HEK293 (cell line): Measurements from ENCODE around the gene RNH1.

Source experiments
- CTCF ChIA-PET: fragments of 350-600 bp; formaldehyde crosslinking; extraction: SDS; loops from one replicate; lab custom pipeline; 2021; ENCODE audit warnings: antibody characterized with exemption; lab: Yijun Ruan, JAX
- POLR2A ChIA-PET: fragments of 300-600 bp; formaldehyde crosslinking; extraction: SDS; loops from one replicate; lab custom pipeline; 2020; ENCODE audit warnings: antibody characterized with exemption, inconsistent platforms; lab: Yijun Ruan, JAX
- H3K27ac ChIP-seq: fragments of 200-500 bp; sonication (Bioruptor generic); 2 replicates; pipeline ENCODE4 v1.5.1; 2014; ENCODE audit warnings: low read depth, low read length, control low read depth, inconsistent platforms; ENCODE audit errors: extremely low read depth
- H3K36me3 ChIP-seq, 2 experiments: fragments of 200-500 bp in 1 of 2; sonication (Bioruptor generic) in 1 of 2; 1 replicate in 1 of 2; 2 replicates in 1 of 2; pipeline ENCODE4 v1.5.1; 2014 to 2017; ENCODE audit warnings: inconsistent platforms in 2 of 2, low read length in 2 of 2; ENCODE audit not compliant: control insufficient read depth in 2 of 2, insufficient read depth in 1 of 2
- H3K4me1 ChIP-seq: fragments of 200-500 bp; sonication (Bioruptor generic); 2 replicates; pipeline ENCODE4 v1.5.1; 2014; ENCODE audit warnings: mild to moderate bottlenecking, low read length, inconsistent platforms; ENCODE audit not compliant: control insufficient read depth, insufficient read depth
- H3K4me3 ChIP-seq: 2 replicates; pipeline ENCODE4 v1.5.1; 2011; ENCODE audit warnings: low read depth, mild to moderate bottlenecking, control low read depth, low read length, moderate library complexity
- H3K9me3 ChIP-seq: fragments of 200-500 bp; sonication (Bioruptor generic); 2 replicates; pipeline ENCODE4 v1.5.1; 2014; ENCODE audit warnings: low read depth, low read length, inconsistent platforms; ENCODE audit not compliant: control insufficient read depth, insufficient read depth
- EGR2 ChIP-seq: fragments of 450-650 bp; formaldehyde crosslinking; IDR thresholded peaks from 2 replicates; pipeline ENCODE4 v1.5.1; 2016; ENCODE audit warnings: low read depth, missing biosample characterization, missing genetic modification characterization
- HOXA7 ChIP-seq: sonication (generic); formaldehyde crosslinking; IDR thresholded peaks from 2 replicates; pipeline ENCODE4 v1.8.1; 2022; ENCODE audit warnings: missing genetic modification reagents, borderline replicate concordance
- HOXD13 ChIP-seq: sonication (generic); formaldehyde crosslinking; IDR thresholded peaks from 2 replicates; pipeline ENCODE4 v1.8.0; 2022; ENCODE audit warnings: missing genetic modification reagents, borderline replicate concordance
- RBAK ChIP-seq: fragments of 450-650 bp; formaldehyde crosslinking; IDR thresholded peaks from 2 replicates; pipeline ENCODE4 v1.5.1; 2016; ENCODE audit warnings: missing biosample characterization, missing genetic modification characterization
- REPIN1 ChIP-seq: fragments of 450-650 bp; formaldehyde crosslinking; IDR thresholded peaks from 2 replicates; pipeline ENCODE4 v1.5.1; 2017; ENCODE audit warnings: missing biosample characterization, missing genetic modification characterization, low read depth
- SCRT1 ChIP-seq: fragments of 450-650 bp; formaldehyde crosslinking; IDR thresholded peaks from 2 replicates; pipeline ENCODE4 v1.5.1; 2016; ENCODE audit warnings: missing biosample characterization, missing genetic modification characterization, borderline replicate concordance
- ZFHX2 ChIP-seq: fragments of 450-650 bp; formaldehyde crosslinking; conservative IDR thresholded peaks from 2 replicates; pipeline ENCODE4 v1.5.1; 2016; ENCODE audit warnings: missing biosample characterization, missing genetic modification characterization
- ZNF121 ChIP-seq: fragments of 450-650 bp; formaldehyde crosslinking; IDR thresholded peaks from 2 replicates; pipeline ENCODE4 v1.5.1; 2016; ENCODE audit warnings: missing biosample characterization, missing genetic modification characterization
- ZNF138 ChIP-seq: fragments of 450-650 bp; formaldehyde crosslinking; IDR thresholded peaks from 2 replicates; pipeline ENCODE4 v1.5.1; 2016; ENCODE audit warnings: missing biosample characterization, missing genetic modification characterization, borderline replicate concordance
- ZNF202 ChIP-seq: fragments of 450-650 bp; formaldehyde crosslinking; IDR thresholded peaks from 2 replicates; pipeline ENCODE4 v1.5.1; 2016; ENCODE audit warnings: missing biosample characterization, missing genetic modification characterization, borderline replicate concordance
- ZNF266 ChIP-seq: fragments of 450-650 bp; formaldehyde crosslinking; IDR thresholded peaks from 2 replicates; pipeline ENCODE4 v1.5.1; 2016; ENCODE audit warnings: missing biosample characterization, missing genetic modification characterization, low read depth
- ZNF302 ChIP-seq: fragments of 450-650 bp; formaldehyde crosslinking; IDR thresholded peaks from 2 replicates; pipeline ENCODE4 v1.5.1; 2016; ENCODE audit warnings: missing biosample characterization, missing genetic modification characterization, low read depth
- ZNF324 ChIP-seq: fragments of 450-650 bp; formaldehyde crosslinking; IDR thresholded peaks from 2 replicates; pipeline ENCODE4 v1.5.1; 2016; ENCODE audit warnings: missing biosample characterization, missing genetic modification characterization
- ZNF394 ChIP-seq: fragments of 450-650 bp; formaldehyde crosslinking; IDR thresholded peaks from 2 replicates; pipeline ENCODE4 v1.5.1; 2016; ENCODE audit warnings: missing biosample characterization, missing genetic modification characterization, mild to moderate bottlenecking, moderate library complexity, borderline replicate concordance
- ZNF600 ChIP-seq: fragments of 450-650 bp; formaldehyde crosslinking; IDR thresholded peaks from 2 replicates; pipeline ENCODE4 v1.5.1; 2016; ENCODE audit warnings: missing biosample characterization, missing genetic modification characterization
- ZNF629 ChIP-seq: fragments of 450-650 bp; formaldehyde crosslinking; IDR thresholded peaks from 2 replicates; pipeline ENCODE4 v1.5.1; 2017; ENCODE audit warnings: missing biosample characterization, missing genetic modification characterization
- ZNF76 ChIP-seq: fragments of 450-650 bp; formaldehyde crosslinking; IDR thresholded peaks from 2 replicates; pipeline ENCODE4; 2016; ENCODE audit warnings: low read depth, missing biosample characterization, missing genetic modification characterization, borderline replicate concordance
- ZNF777 ChIP-seq: fragments of 450-650 bp; formaldehyde crosslinking; IDR thresholded peaks from 2 replicates; pipeline ENCODE4 v1.5.1; 2017; ENCODE audit warnings: missing biosample characterization, missing genetic modification characterization, borderline replicate concordance
- ZNF843 ChIP-seq: fragments of 450-650 bp; formaldehyde crosslinking; IDR thresholded peaks from 2 replicates; pipeline ENCODE4 v1.5.1; 2016; ENCODE audit warnings: missing biosample characterization, missing genetic modification characterization
- ZSCAN16 ChIP-seq: fragments of 450-650 bp; formaldehyde crosslinking; IDR thresholded peaks from 2 replicates; pipeline ENCODE4 v1.5.1; 2016; ENCODE audit warnings: missing biosample characterization, missing genetic modification characterization
- TF ChIP-seq, protein P1 (sequence below): fragments of 450-650 bp; formaldehyde crosslinking; IDR thresholded peaks from 2 replicates; pipeline ENCODE4 v1.5.1; 2016; ENCODE audit warnings: missing biosample characterization, missing genetic modification characterization, low read depth
- TF ChIP-seq, protein P2 (sequence below): fragments of 450-650 bp; formaldehyde crosslinking; IDR thresholded peaks from 2 replicates; pipeline ENCODE4 v1.5.1; 2017; ENCODE audit warnings: missing biosample characterization, missing genetic modification characterization
- TF ChIP-seq, protein P3 (sequence below): fragments of 450-650 bp; formaldehyde crosslinking; conservative IDR thresholded peaks from 2 replicates; pipeline ENCODE4 v1.5.1; 2016; ENCODE audit warnings: low read depth, missing biosample characterization, missing genetic modification characterization

Gene RNH1

DNA sequence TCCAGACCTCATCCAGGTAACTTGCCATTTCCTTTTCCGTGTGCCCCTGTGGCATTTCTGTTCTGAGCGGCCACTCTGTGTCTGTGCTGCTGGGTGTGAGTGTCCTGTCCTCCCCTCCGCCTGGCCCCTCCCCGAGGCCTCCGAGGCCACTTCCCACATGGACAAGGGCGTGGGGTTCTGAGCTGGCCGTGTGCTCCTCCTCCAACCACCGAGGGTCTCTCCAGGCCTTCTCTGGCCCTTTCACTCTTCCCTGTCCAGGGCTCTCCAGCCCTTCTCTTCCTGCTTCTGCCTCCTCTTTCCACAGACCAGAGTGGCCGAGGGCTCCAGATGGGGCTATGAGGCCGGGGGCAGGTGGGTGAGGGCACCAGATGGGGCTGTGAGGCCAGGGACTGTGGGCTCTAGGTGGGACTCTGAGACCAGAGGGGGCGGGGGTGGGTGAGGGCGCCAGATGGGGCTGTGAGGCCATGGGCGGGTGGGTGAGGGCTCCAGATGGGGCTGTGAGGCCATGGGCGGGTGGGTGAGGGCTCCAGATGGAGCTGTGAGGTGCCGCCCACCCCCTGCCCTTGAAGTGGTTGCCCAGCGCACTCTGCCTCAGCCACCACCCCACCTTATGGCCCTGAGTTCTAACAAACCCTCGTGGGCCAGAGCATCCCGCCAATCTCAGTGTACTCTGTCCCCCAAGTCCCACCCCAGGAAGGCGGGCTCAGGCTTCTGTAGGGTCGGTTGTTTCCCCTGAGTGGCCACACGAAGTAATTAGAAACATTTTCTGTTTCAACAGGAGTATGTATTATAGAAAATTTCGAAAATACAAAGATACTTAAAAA, 32.9 kb downstream of the RNH1 start:
- H3K27ac ChIP-seq: no peak overlapping the region
- CTCF ChIA-PET: no interaction called here
- POLR2A ChIA-PET: interaction anchor here (0.9 kb wide), 1 partner anchor 32 kb away, joined by 4 read pairs; no protein-coding TSS in a partner anchor
- peaks cover 3% of the 10 kb centered on the region; the same call in 1 of the 2 replicates for H3K4me1 ChIP-seq
- H3K9me3 ChIP-seq: no peaks in the 10 kb centered on the region
- H3K4me3 ChIP-seq: no peak overlapping the region
- H3K36me3 ChIP-seq: peaks cover 0 to 24% of the 10 kb centered on the region in 2 experiments; a peak in 1 of 3 replicates
- 0 out of 2 replicates have a peak, but pooled peaks have one; percentile 7 for TF ChIP-seq EGR2 (tag by site-specific recombination)
- TF ChIP-seq, protein P1, sequence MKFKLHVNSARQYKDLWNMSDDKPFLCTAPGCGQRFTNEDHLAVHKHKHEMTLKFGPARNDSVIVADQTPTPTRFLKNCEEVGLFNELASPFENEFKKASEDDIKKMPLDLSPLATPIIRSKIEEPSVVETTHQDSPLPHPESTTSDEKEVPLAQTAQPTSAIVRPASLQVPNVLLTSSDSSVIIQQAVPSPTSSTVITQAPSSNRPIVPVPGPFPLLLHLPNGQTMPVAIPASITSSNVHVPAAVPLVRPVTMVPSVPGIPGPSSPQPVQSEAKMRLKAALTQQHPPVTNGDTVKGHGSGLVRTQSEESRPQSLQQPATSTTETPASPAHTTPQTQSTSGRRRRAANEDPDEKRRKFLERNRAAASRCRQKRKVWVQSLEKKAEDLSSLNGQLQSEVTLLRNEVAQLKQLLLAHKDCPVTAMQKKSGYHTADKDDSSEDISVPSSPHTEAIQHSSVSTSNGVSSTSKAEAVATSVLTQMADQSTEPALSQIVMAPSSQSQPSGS: no peak
- TF ChIP-seq, all 188 proteins: peak for 1

DNA sequence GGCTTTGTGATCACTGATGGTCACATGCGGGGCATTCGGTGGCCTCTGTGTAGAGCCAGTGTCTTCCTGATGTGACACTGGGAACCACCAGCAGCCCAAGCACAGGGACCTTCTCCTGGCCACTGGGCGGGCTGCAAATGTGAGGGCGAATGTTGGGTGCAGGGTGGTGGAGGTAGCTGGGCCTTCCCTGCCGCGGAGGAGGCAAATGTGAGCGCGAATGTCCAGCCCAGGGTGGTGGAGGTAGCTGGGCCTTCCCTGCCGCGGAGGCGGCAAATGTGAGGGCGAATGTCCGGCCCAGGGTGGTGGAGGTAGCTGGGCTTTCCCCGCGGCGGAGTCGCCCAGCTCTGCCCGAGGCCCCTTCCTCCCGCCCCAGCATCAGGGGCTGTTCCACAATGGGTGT, 33.6 kb downstream of the RNH1 start:
- ChIA-PET POLR2A (interaction anchor here (0.8 kb wide), 1 partner anchor 33 kb away, joined by 4 read pairs; the partner anchor contains the start of gene RNH1), CTCF (interaction anchor here (0.7 kb wide), 1 partner anchor 69 kb away, joined by 3 read pairs; no protein-coding TSS in a partner anchor)
- H3K4me1 ChIP-seq: peaks cover 3% of the 10 kb centered on the region; the same call in 1 of the 2 replicates
- H3K9me3 ChIP-seq: no peaks in the 10 kb centered on the region
- no peak overlapping the region for H3K27ac ChIP-seq
- TF ChIP-seq HOXA7 (CRISPR knock-in tag): no peak
- TF ChIP-seq ZNF600 (tag by site-specific recombination): no peak
- TF ChIP-seq ZFHX2 (tag by site-specific recombination): no peak
- TF ChIP-seq ZNF629 (tag by site-specific recombination): no peak
- no peak for TF ChIP-seq ZNF121 (tag by site-specific recombination)
- no peak for TF ChIP-seq RBAK (tag by site-specific recombination)
- no peak overlapping the region for H3K4me3 ChIP-seq
- peaks cover 0 to 20% of the 10 kb centered on the region in 2 experiments; a peak in 1 of 3 replicates for H3K36me3 ChIP-seq

DNA sequence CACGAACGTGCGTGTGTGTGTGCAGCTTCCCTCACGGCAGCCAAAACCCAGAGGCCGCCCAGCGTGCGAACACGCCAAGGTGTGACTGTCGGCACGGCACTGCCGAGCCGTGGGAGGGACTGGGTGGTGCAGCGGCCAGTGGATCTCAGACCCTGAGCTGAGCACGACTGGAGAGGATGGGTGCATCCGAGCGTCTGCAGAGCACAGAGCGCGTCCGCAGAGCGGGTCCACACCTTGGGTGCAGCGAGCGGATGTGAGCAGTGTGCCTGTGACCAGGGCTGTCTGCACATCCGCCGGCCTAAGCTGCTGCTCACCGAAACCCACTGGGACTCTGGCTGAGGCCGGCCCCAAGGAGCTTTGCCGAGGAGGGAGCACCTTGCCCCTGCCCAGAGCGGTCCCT, 34.2 kb downstream of the RNH1 start:
- POLR2A ChIA-PET: interaction anchor here (0.8 kb wide), 1 partner anchor 34 kb away, joined by 4 read pairs; the partner anchor contains the start of gene RNH1
- no peak overlapping the region for H3K27ac ChIP-seq
- H3K36me3 ChIP-seq: peaks cover 0 to 20% of the 10 kb centered on the region in 2 experiments; a peak in 1 of 3 replicates
- H3K4me3 ChIP-seq: no peak overlapping the region
- H3K9me3 ChIP-seq: no peaks in the 10 kb centered on the region
- peaks cover 3% of the 10 kb centered on the region; the same call in 1 of the 2 replicates for H3K4me1 ChIP-seq
- CTCF ChIA-PET: interaction anchor here (0.7 kb wide), 1 partner anchor 69 kb away, joined by 3 read pairs; no protein-coding TSS in a partner anchor
- TF ChIP-seq ZNF76 (tag by site-specific recombination): no peak
- TF ChIP-seq, protein P2, sequence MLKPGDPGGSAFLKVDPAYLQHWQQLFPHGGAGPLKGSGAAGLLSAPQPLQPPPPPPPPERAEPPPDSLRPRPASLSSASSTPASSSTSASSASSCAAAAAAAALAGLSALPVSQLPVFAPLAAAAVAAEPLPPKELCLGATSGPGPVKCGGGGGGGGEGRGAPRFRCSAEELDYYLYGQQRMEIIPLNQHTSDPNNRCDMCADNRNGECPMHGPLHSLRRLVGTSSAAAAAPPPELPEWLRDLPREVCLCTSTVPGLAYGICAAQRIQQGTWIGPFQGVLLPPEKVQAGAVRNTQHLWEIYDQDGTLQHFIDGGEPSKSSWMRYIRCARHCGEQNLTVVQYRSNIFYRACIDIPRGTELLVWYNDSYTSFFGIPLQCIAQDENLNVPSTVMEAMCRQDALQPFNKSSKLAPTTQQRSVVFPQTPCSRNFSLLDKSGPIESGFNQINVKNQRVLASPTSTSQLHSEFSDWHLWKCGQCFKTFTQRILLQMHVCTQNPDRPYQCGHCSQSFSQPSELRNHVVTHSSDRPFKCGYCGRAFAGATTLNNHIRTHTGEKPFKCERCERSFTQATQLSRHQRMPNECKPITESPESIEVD: no peak
- TF ChIP-seq, protein P3, sequence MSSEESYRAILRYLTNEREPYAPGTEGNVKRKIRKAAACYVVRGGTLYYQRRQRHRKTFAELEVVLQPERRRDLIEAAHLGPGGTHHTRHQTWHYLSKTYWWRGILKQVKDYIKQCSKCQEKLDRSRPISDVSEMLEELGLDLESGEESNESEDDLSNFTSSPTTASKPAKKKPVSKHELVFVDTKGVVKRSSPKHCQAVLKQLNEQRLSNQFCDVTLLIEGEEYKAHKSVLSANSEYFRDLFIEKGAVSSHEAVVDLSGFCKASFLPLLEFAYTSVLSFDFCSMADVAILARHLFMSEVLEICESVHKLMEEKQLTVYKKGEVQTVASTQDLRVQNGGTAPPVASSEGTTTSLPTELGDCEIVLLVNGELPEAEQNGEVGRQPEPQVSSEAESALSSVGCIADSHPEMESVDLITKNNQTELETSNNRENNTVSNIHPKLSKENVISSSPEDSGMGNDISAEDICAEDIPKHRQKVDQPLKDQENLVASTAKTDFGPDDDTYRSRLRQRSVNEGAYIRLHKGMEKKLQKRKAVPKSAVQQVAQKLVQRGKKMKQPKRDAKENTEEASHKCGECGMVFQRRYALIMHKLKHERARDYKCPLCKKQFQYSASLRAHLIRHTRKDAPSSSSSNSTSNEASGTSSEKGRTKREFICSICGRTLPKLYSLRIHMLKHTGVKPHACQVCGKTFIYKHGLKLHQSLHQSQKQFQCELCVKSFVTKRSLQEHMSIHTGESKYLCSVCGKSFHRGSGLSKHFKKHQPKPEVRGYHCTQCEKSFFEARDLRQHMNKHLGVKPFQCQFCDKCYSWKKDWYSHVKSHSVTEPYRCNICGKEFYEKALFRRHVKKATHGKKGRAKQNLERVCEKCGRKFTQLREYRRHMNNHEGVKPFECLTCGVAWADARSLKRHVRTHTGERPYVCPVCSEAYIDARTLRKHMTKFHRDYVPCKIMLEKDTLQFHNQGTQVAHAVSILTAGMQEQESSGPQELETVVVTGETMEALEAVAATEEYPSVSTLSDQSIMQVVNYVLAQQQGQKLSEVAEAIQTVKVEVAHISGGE (tag by site-specific recombination): no peak
- TF ChIP-seq SCRT1 (tag by site-specific recombination): no peak
- TF ChIP-seq HOXD13: no peak
- no peak for TF ChIP-seq ZNF202
- TF ChIP-seq ZNF138 (tag by site-specific recombination): no peak
- no peak for TF ChIP-seq ZNF302 (tag by site-specific recombination)
- TF ChIP-seq ZNF266 (tag by site-specific recombination): no peak
- no peak for TF ChIP-seq ZSCAN16
- TF ChIP-seq ZNF324 (tag by site-specific recombination): no peak
- no peak for TF ChIP-seq ZNF777 (tag by site-specific recombination)
- TF ChIP-seq ZNF843 (tag by site-specific recombination): no peak
- TF ChIP-seq REPIN1 (tag by site-specific recombination): no peak
- TF ChIP-seq ZNF394 (tag by site-specific recombination): no peak
